Glutamatergic neuron (in vitro differentiated cells): ENCODE measurements around the gene ZBTB26. TPM values are rescaled to one million over a fixed set of nuclear protein-coding genes. Genes with fewer than 3 reads are reported as not detected.

Experiments
- DNase-seq: peaks from one replicate; pipeline ENCODE4 v3.0.0; 2022
- H3K27ac Mint-ChIP-seq: one replicate; pipeline ENCODE4 v1.8.0; 2020; ENCODE audit warnings: mild to moderate bottlenecking, mixed read lengths, inconsistent platforms; ENCODE audit not compliant: unreplicated experiment
- H3K27me3 Mint-ChIP-seq: one replicate; pipeline ENCODE4 v1.8.0; 2020; ENCODE audit warnings: mild to moderate bottlenecking, moderate library complexity, mixed read lengths, inconsistent platforms; ENCODE audit not compliant: unreplicated experiment
- H3K36me3 Mint-ChIP-seq: one replicate; pipeline ENCODE4 v1.8.0; 2020; ENCODE audit warnings: mild to moderate bottlenecking, mixed read lengths, inconsistent platforms; ENCODE audit not compliant: unreplicated experiment
- H3K4me1 Mint-ChIP-seq: one replicate; pipeline ENCODE4 v1.8.0; 2020; ENCODE audit warnings: mild to moderate bottlenecking, low read depth, mixed read lengths, inconsistent platforms; ENCODE audit not compliant: unreplicated experiment
- H3K4me3 Mint-ChIP-seq: one replicate; pipeline ENCODE4 v1.8.0; 2020; ENCODE audit warnings: mild to moderate bottlenecking, mixed read lengths, inconsistent platforms; ENCODE audit not compliant: unreplicated experiment
- H3K9me3 Mint-ChIP-seq: one replicate; pipeline ENCODE4 v1.8.0; 2020; ENCODE audit warnings: mild to moderate bottlenecking, moderate library complexity, mixed read lengths, inconsistent platforms; ENCODE audit not compliant: unreplicated experiment
- CTCF ChIP-seq: fragments of 200-600 bp; sonication (generic); IDR thresholded peaks from one replicate; pipeline ENCODE4 v1.5.0; 2021; ENCODE audit not compliant: partially characterized antibody, unreplicated experiment
- total RNA-seq: library from RNA; stranded (reverse); fragmentation: NEBNext Ultra II Directional; extraction: Animal tissue kit (Norgen Biotek cat#: 25700); gene quantifications from one replicate; pipeline ENCODE4 v1.2.1, GENCODE V29; 2021; ENCODE audit not compliant: unreplicated experiment

ZBTB26 gene
- total RNA-seq, 1 donor from 2014 or later: 10.2 TPM

- H3K36me3 Mint-ChIP-seq: peaks cover 5% of the 10 kb centered on the region
- DNase-seq: no peak
- no peaks in the 10 kb centered on the region for H3K9me3 Mint-ChIP-seq
- no peak overlapping the region for H3K4me3 Mint-ChIP-seq
- no peaks in the 10 kb centered on the region for H3K27me3 Mint-ChIP-seq
- no peak for TF ChIP-seq CTCF
- no peaks in the 10 kb centered on the region for H3K4me1 Mint-ChIP-seq
- no peak overlapping the region for H3K27ac Mint-ChIP-seq
These were observed 24.6 kb upstream of the ZBTB26 start for GRCh38 chr9:122955961-122956360.

- peaks cover 6% of the 10 kb centered on the region for H3K4me1 Mint-ChIP-seq
- H3K27me3 Mint-ChIP-seq: no peaks in the 10 kb centered on the region
- H3K4me3 Mint-ChIP-seq: no peak overlapping the region
- DNase-seq: no peak
- no peak overlapping the region for H3K27ac Mint-ChIP-seq
- no peaks in the 10 kb centered on the region for H3K9me3 Mint-ChIP-seq
- no peak for TF ChIP-seq CTCF
- H3K36me3 Mint-ChIP-seq: peaks cover 5% of the 10 kb centered on the region
These were observed 23.0 kb upstream of the ZBTB26 start for GRCh38 chr9:122954253-122954691.

- H3K27ac Mint-ChIP-seq: no peak overlapping the region
- H3K9me3 Mint-ChIP-seq: no peaks in the 10 kb centered on the region
- no peak for TF ChIP-seq CTCF
- no peak for DNase-seq
- peaks cover 6% of the 10 kb centered on the region for H3K4me1 Mint-ChIP-seq
- no peak overlapping the region for H3K4me3 Mint-ChIP-seq
- no peaks in the 10 kb centered on the region for H3K36me3 Mint-ChIP-seq
- H3K27me3 Mint-ChIP-seq: no peaks in the 10 kb centered on the region
These were observed 19.7 kb upstream of the ZBTB26 start for GRCh38 chr9:122951056-122951455.

GRCh38 chr9:122950263-122950662 is 19.0 kb upstream of the ZBTB26 start:
- no peak overlapping the region for H3K4me3 Mint-ChIP-seq
- no peaks in the 10 kb centered on the region for H3K27me3 Mint-ChIP-seq
- H3K27ac Mint-ChIP-seq: no peak overlapping the region
- H3K36me3 Mint-ChIP-seq: no peaks in the 10 kb centered on the region
- no peaks in the 10 kb centered on the region for H3K9me3 Mint-ChIP-seq
- no peak for DNase-seq
- no peak for TF ChIP-seq CTCF
- peaks cover 6% of the 10 kb centered on the region for H3K4me1 Mint-ChIP-seq

GRCh38 chr9:122949696-122950095 is 18.4 kb upstream of the ZBTB26 start:
- Mint-ChIP-seq H3K27ac (peak overlapping the region; percentile 21), H3K9me3 (no peaks in the 10 kb centered on the region), H3K4me1 (peaks cover 6% of the 10 kb centered on the region), H3K4me3 (no peak overlapping the region), H3K27me3 (no peaks in the 10 kb centered on the region), H3K36me3 (no peaks in the 10 kb centered on the region)
- TF ChIP-seq CTCF: no peak
- DNase-seq: no peak
